Measurements from ENCODE around the gene RPL14. TPM values are rescaled to one million over a fixed set of nuclear protein-coding genes. Genes with fewer than 3 reads are reported as not detected.
"Not testable (repeated sequence)": the region's sequence is repeated elsewhere in the genome, so short reads cannot be mapped to it uniquely, and the experiment has no call there.

Gene RPL14
- total RNA-seq, 2 donors from 2014 or later = 2,493 to 3,227 TPM

DNA sequence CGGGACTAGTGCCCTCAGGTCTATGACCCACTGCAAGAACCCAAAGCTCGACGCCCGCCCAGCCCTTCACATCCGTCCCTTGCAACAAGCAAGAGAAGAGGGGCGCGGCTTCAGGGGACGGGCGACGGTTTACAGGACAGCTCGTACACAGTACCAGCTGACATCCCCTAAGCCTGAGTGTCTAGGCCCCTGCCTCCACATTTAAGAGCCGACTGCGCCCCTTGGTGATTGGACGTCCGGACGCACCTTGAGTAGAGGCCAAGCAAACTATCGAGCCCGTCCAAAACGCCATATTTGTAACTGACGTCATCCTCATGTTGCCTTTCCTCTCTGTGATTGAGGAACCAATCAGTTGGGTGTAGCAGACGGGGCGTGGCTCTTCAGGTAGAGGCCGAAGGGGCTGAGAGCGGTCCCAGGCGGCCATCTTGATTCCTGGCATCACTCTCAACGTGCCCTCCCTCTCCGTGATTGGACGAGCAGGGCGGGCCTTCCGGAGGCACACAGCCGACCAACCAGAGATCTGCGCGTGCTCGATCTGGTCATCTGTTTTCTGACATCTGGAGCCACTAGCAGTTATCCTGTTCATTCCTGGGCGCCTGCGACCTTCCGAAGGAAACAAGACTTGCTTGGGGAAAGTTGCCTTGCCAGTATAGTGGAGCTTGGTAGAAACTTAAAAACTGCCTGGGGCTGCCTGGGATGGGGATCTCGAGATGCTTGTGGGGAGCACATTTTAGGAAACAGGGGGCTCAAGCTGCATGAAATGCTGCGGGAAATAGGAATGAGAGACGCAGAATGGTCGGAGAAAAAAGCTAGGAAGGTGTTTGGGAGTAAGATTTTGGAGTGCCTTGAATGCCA is 4.0 kb upstream of the RPL14 start:
- H3K4me3 Mint-ChIP-seq = peak overlapping the region; percentile 91
- no peaks in the 10 kb centered on the region for H3K9me3 Mint-ChIP-seq
- H3K4me1 Mint-ChIP-seq = peaks cover 13% of the 10 kb centered on the region
- H3K27ac Mint-ChIP-seq = peak overlapping the region; percentile 92
- peak; percentile 94 for ATAC-seq (replicated peaks)
- H3K36me3 Mint-ChIP-seq (ENCODE audit: low read depth) = peaks cover 22% of the 10 kb centered on the region
- H3K27me3 Mint-ChIP-seq = no peaks in the 10 kb centered on the region

DNA sequence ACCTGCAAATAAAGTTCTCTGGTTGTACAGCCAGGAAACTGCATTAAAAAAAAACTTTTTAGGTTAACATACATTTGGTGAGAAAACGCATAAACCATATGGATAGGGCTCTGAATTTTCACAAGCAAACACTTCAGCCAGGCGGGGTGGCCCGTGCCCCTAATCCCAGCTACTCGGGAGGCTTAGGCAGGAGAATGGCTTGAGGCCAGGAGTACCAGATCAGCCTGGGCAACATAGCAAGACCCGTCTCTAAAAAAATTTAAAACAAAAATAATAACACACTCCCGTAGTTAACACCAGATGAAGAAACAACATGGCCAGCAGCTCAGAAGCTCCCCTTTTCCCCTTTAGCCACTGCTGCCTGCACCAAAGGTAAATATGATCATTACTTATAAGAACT is 3.2 kb upstream of the RPL14 start:
- H3K4me3 Mint-ChIP-seq = peak overlapping the region; percentile 91
- H3K36me3 Mint-ChIP-seq (ENCODE audit: low read depth) = peaks cover 31% of the 10 kb centered on the region
- H3K9me3 Mint-ChIP-seq = no peaks in the 10 kb centered on the region
- peak overlapping the region; percentile 92 for H3K27ac Mint-ChIP-seq
- peaks cover 18% of the 10 kb centered on the region for H3K4me1 Mint-ChIP-seq
- no peak for ATAC-seq (replicated peaks)
- H3K27me3 Mint-ChIP-seq = no peaks in the 10 kb centered on the region

DNA sequence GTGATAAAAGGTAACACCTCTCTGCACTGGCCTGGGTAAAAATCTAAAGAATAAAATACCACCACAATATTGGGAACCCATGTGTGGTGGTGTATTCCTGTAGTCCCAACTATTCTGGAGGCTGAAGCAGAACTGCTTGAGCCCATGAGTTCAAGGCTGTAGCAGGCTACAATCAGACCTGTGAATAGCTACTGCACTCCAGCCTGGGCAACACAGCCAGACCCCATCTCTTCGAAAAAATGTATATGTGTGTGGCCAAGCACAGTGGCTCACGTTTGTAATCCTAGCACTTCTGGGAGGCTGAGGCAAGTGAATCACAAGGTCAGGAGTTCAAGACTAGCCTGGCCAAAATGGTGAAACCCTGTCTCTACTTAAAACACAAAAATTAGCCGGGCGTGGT is 1.8 kb upstream of the RPL14 start:
- H3K36me3 Mint-ChIP-seq (ENCODE audit: low read depth) = peaks cover 44% of the 10 kb centered on the region
- H3K4me3 Mint-ChIP-seq = peak overlapping the region; percentile 91
- peaks cover 18% of the 10 kb centered on the region for H3K4me1 Mint-ChIP-seq
- ATAC-seq (replicated peaks) = no peak
- H3K27ac Mint-ChIP-seq = peak overlapping the region; percentile 92
- H3K27me3 Mint-ChIP-seq = no peaks in the 10 kb centered on the region
- no peaks in the 10 kb centered on the region for H3K9me3 Mint-ChIP-seq

GRCh38 chr3:40456279-40456939 is 730 bp upstream of the RPL14 start:
- H3K4me3 Mint-ChIP-seq = peak overlapping the region; percentile 91
- H3K27ac Mint-ChIP-seq = peak overlapping the region; percentile 92
- H3K4me1 Mint-ChIP-seq = peaks cover 18% of the 10 kb centered on the region
- H3K27me3 Mint-ChIP-seq = no peaks in the 10 kb centered on the region
- no peaks in the 10 kb centered on the region for H3K9me3 Mint-ChIP-seq
- H3K36me3 Mint-ChIP-seq (ENCODE audit: low read depth) = peaks cover 49% of the 10 kb centered on the region
- ATAC-seq (replicated peaks) = no peak

GRCh38 chr3:40458473-40458872 is 1.3 kb downstream of the RPL14 start:
- peaks cover 70% of the 10 kb centered on the region for H3K36me3 Mint-ChIP-seq (ENCODE audit: low read depth)
- peaks cover 13% of the 10 kb centered on the region for H3K4me1 Mint-ChIP-seq
- peak overlapping the region; percentile 91 for H3K4me3 Mint-ChIP-seq
- no peak for ATAC-seq (replicated peaks)
- H3K9me3 Mint-ChIP-seq = no peaks in the 10 kb centered on the region
- H3K27me3 Mint-ChIP-seq = no peaks in the 10 kb centered on the region
- H3K27ac Mint-ChIP-seq = peak overlapping the region; percentile 92

GRCh38 chr3:40460481-40460880 is 3.3 kb downstream of the RPL14 start:
- not testable (repeated sequence) for H3K27me3 Mint-ChIP-seq; ATAC-seq (replicated peaks); H3K9me3 Mint-ChIP-seq
- peaks cover 20% of the 10 kb centered on the region for H3K4me1 Mint-ChIP-seq
- H3K36me3 Mint-ChIP-seq (ENCODE audit: low read depth) = peaks cover 90% of the 10 kb centered on the region
- peak overlapping the region; percentile 91 for H3K4me3 Mint-ChIP-seq
- peak overlapping the region; percentile 59 for H3K27ac Mint-ChIP-seq

DNA sequence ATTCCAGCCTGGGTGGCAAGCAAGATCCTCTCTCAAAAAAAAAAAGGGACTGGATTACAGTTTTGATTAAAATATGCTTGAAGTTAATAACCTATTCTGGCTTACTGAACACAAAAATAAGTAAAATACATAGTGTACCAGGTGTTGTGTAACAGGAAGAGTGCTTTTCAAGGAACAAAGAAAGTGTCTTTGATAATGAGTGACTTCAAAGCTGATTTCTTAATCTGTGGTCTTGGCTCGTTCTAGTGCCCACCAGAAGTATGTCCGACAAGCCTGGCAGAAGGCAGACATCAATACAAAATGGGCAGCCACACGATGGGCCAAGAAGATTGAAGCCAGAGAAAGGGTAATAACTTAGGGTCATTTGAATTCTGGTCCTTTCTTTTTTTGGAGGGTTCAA is 4.0 kb downstream of the RPL14 start:
- H3K4me3 Mint-ChIP-seq = peak overlapping the region; percentile 22
- no peaks in the 10 kb centered on the region for H3K9me3 Mint-ChIP-seq
- no peak for ATAC-seq (replicated peaks)
- peaks cover 15% of the 10 kb centered on the region for H3K4me1 Mint-ChIP-seq
- H3K27ac Mint-ChIP-seq = peak overlapping the region; percentile 17
- H3K36me3 Mint-ChIP-seq (ENCODE audit: low read depth) = peaks cover 97% of the 10 kb centered on the region
- H3K27me3 Mint-ChIP-seq = no peaks in the 10 kb centered on the region

DNA sequence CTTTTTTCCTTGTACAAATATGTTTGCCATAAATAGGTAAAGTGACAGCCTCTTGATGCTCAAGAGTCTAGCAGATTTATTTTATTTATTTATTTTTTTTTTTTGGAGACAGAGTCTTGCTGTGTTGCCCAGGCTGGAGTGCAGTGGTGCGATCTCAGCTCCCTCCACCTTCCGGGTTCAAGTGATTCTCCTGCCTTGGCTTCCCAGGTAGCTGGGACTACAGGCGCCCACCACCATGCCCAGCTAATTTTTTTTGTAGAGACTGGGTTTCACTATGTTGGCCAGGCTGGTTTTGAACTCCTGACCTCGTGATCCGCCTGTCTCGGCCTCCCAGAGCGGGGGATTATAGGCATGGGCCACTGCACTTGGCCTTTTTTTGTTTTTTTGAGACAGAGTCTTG is 5.7 kb downstream of the RPL14 start:
- not testable (repeated sequence) for H3K27ac Mint-ChIP-seq; H3K9me3 Mint-ChIP-seq; H3K27me3 Mint-ChIP-seq; ATAC-seq (replicated peaks); H3K4me3 Mint-ChIP-seq
- H3K4me1 Mint-ChIP-seq = peaks cover 15% of the 10 kb centered on the region
- peaks cover 95% of the 10 kb centered on the region for H3K36me3 Mint-ChIP-seq (ENCODE audit: low read depth)

DNA sequence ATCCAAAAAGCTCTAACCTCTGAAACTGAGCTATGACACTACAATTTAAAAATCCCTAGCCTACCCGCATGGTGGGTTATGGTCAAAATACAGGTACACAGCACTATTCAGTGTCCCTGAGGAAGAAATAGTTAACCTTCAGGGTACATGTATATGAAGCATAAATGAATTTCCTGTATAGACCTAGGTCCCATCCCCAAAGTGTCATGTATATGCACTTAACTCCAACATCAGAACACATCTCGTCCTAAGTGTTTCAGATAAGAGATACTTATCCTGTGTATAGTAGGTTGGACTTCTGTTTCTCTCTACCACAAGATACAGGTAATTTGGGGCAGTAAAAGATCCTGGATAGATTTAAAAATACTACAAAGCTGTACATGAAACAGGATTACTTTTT is 6.4 kb downstream of the RPL14 start:
- H3K27ac Mint-ChIP-seq = no peak overlapping the region
- peaks cover 9% of the 10 kb centered on the region for H3K4me1 Mint-ChIP-seq
- peaks cover 88% of the 10 kb centered on the region for H3K36me3 Mint-ChIP-seq (ENCODE audit: low read depth)
- no peaks in the 10 kb centered on the region for H3K9me3 Mint-ChIP-seq
- ATAC-seq (replicated peaks) = no peak
- no peaks in the 10 kb centered on the region for H3K27me3 Mint-ChIP-seq
- H3K4me3 Mint-ChIP-seq = no peak overlapping the region

- Mint-ChIP-seq H3K4me3 (no peak overlapping the region), H3K27me3 (no peaks in the 10 kb centered on the region), H3K4me1 (peaks cover 8% of the 10 kb centered on the region), H3K36me3 (ENCODE audit: low read depth) (peaks cover 78% of the 10 kb centered on the region), H3K9me3 (no peaks in the 10 kb centered on the region), H3K27ac (peak overlapping the region; percentile 33)
- peak; percentile 49 for ATAC-seq (replicated peaks)
These were observed 7.4 kb downstream of the RPL14 start for GRCh38 chr3:40464339-40465110.

DNA sequence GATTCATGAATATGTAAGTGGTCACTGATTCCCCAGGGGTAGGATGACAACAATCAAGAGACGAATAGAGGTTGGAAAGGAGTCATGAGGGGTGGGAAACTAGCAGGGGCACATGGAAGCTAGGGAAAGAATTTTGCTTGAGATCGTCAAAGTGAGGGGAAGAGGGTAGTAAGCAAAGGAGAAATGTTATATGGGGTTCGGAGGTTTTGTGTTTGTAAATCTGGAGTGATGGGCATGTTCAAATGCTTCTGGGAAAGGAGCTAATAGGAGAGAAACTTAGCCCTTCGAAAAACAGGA is 7.9 kb downstream of the RPL14 start:
- peaks cover 73% of the 10 kb centered on the region for H3K36me3 Mint-ChIP-seq (ENCODE audit: low read depth)
- H3K9me3 Mint-ChIP-seq = no peaks in the 10 kb centered on the region
- no peak for ATAC-seq (replicated peaks)
- H3K4me3 Mint-ChIP-seq = no peak overlapping the region
- H3K27me3 Mint-ChIP-seq = no peaks in the 10 kb centered on the region
- H3K4me1 Mint-ChIP-seq = peaks cover 8% of the 10 kb centered on the region
- peak overlapping the region; percentile 33 for H3K27ac Mint-ChIP-seq

DNA sequence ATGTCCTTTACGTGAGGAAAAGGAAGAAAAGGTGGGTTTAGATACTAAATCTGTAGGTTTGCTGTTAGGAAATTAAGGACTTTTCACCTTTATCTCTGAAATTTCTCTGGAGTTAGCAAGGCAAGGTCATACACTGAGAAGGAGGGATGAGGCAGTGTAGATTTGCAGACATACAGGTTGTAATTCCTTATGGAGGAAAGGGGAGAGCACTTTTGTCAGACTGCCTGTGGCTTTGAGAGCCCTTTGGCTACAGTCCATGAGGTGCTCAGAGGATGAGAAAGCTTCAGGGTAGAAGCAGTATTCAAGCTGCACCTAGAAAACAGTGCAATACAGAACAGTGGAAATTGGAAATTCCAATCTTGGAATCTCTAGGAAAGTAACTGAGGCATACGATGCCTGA is 8.3 kb downstream of the RPL14 start:
- H3K36me3 Mint-ChIP-seq (ENCODE audit: low read depth) = peaks cover 69% of the 10 kb centered on the region
- peak overlapping the region; percentile 33 for H3K27ac Mint-ChIP-seq
- no peak for ATAC-seq (replicated peaks)
- no peaks in the 10 kb centered on the region for H3K9me3 Mint-ChIP-seq
- peaks cover 8% of the 10 kb centered on the region for H3K4me1 Mint-ChIP-seq
- H3K4me3 Mint-ChIP-seq = no peak overlapping the region
- no peaks in the 10 kb centered on the region for H3K27me3 Mint-ChIP-seq

DNA sequence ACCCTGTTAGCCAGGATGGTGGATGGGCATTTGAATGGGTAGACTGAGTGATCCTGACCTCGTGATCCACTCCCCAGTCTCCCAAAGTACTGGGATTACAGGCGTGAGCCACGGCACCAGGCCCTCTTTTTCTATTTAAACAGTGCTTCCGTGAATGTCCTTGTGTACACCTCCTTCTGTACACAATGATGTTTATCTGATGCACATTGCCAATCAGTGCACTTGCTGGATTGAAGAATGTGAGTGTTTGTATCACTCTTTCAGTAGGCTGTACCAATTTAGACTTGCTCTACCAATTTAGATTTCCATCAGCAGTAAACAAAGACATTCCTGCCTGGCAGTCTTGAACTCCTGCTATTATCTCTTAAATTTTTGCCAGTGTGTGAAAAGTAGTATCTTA is 10.9 kb downstream of the RPL14 start:
- Mint-ChIP-seq H3K36me3 (ENCODE audit: low read depth) (peaks cover 43% of the 10 kb centered on the region), H3K9me3 (no peaks in the 10 kb centered on the region), H3K27ac (no peak overlapping the region), H3K27me3 (no peaks in the 10 kb centered on the region), H3K4me1 (peaks cover 8% of the 10 kb centered on the region), H3K4me3 (no peak overlapping the region)
- no peak for ATAC-seq (replicated peaks)

- Mint-ChIP-seq H3K36me3 (ENCODE audit: low read depth) (peaks cover 16% of the 10 kb centered on the region), H3K4me1 (no peaks in the 10 kb centered on the region), H3K4me3 (no peak overlapping the region), H3K27me3 (no peaks in the 10 kb centered on the region), H3K27ac (no peak overlapping the region), H3K9me3 (no peaks in the 10 kb centered on the region)
- ATAC-seq (replicated peaks) = no peak
These were observed 13.6 kb downstream of the RPL14 start for GRCh38 chr3:40470701-40471100.
